Measurements from ENCODE around the gene CFAP65. TPM values are rescaled to one million over a fixed set of nuclear protein-coding genes. Genes with fewer than 3 reads are reported as not detected.

Gene CFAP65
- total and polyA plus RNA-seq, 9 of the 15 experiments (the other 6 are each of a cell fraction or from before 2014, with no cell fraction given) = not detected

GRCh38 chr2:218991674-218992168, 49.6 kb downstream of the CFAP65 start (continued):
- TF ChIP-seq ZHX1 (conservative IDR thresholded peaks at IDR 0.05; ENCODE audit: low read length) = no peak
- TF ChIP-seq ATF7 (IDR thresholded peaks at IDR 0.05) = no peak
- TF ChIP-seq DACH1 (IDR thresholded peaks at IDR 0.05; ENCODE audit: partially characterized antibody) = no peak
- TF ChIP-seq HDAC8 (tag; IDR thresholded peaks at IDR 0.05) = no peak
- no peak for TF ChIP-seq RBFOX2 (IDR thresholded peaks at IDR 0.05; ENCODE audit: low read depth, low read length)
- TF ChIP-seq SUPT5H (IDR thresholded peaks at IDR 0.05) = no peak

- 0% methylated on average over 5 of the region's 6 CpGs for WGBS (ENCODE audit: insufficient coverage, low coverage, missing lambda C conversion rate)
- TF ChIP-seq HNRNPUL1 (IDR thresholded peaks at IDR 0.05; ENCODE audit: low read length) = no peak
- TF ChIP-seq ZBTB8A (IDR thresholded peaks at IDR 0.05; ENCODE audit: partially characterized antibody) = no peak
- TF ChIP-seq CXXC5 (CRISPR knock-in tag; IDR thresholded peaks at IDR 0.05) = no peak
- TF ChIP-seq ZNF217 (CRISPR knock-in tag; IDR thresholded peaks at IDR 0.05) = no peak
- TF ChIP-seq CREM (IDR thresholded peaks at IDR 0.05; ENCODE audit: low read depth) = no peak
- no peak for TF ChIP-seq POLR2AphosphoS2 (IDR thresholded peaks at IDR 0.05; ENCODE audit: low read length)
- no peak for TF ChIP-seq KLF6 (CRISPR knock-in tag; IDR thresholded peaks at IDR 0.05; ENCODE audit: borderline replicate concordance)
- TF ChIP-seq KLF13 (tag; IDR thresholded peaks at IDR 0.05; ENCODE audit: borderline replicate concordance, low read depth) = no peak
- no peak for TF ChIP-seq STAG1 (CRISPR knock-in tag; IDR thresholded peaks at IDR 0.05; ENCODE audit: borderline replicate concordance)
- no peak for TF ChIP-seq ZNF124 (CRISPR knock-in tag; IDR thresholded peaks at IDR 0.05)
- TF ChIP-seq STAT5B (CRISPR knock-in tag; IDR thresholded peaks at IDR 0.05) = no peak
- TF ChIP-seq CEBPG (CRISPR knock-in tag; IDR thresholded peaks at IDR 0.05) = no peak
- TF ChIP-seq CEBPG (tag; conservative IDR thresholded peaks at IDR 0.05 in 1 of 2, IDR thresholded peaks at IDR 0.05 in 1 of 2) = no peak
- no peak for TF ChIP-seq EGR1 (conservative IDR thresholded peaks at IDR 0.05)
- no peak for TF ChIP-seq TFE3 (CRISPR knock-in tag; IDR thresholded peaks at IDR 0.05)
Observed at GRCh38 chr2:218990612-218991011, 50.7 kb downstream of the CFAP65 start.

More at GRCh38 chr2:218990612-218991011, 50.7 kb downstream of the CFAP65 start:
- Histone ChIP-seq H4K20me1 (replicated peaks; ENCODE audit: control insufficient read depth, insufficient read depth, low read length) (no peaks in the 10 kb centered on the region), H2AFZ (ENCODE audit: low read depth, low read length) (no peak overlapping the region), H3K79me2 (ENCODE audit: control insufficient read depth, insufficient read depth, low read length) (no peaks in the 10 kb centered on the region), H3K4me1 (replicated peaks in 1 of 2; ENCODE audit: control insufficient read depth in 2 of 2, insufficient read depth in 2 of 2, low read length in 2 of 2) (peaks cover 5 to 20% of the 10 kb centered on the region in 2 experiments; a peak in 2 of 5 replicates), H3K4me3 (no peak overlapping the region), H3K4me2 (ENCODE audit: insufficient read depth, low read length) (no peak overlapping the region), H3K27ac (ENCODE audit: extremely low read depth, low read depth, low read length) (no peak overlapping the region), H3K27me3 (ENCODE audit: control insufficient read depth in 2 of 2, insufficient read depth in 2 of 2, low read length in 2 of 2) (peaks cover 0 to 44% of the 10 kb centered on the region in 2 experiments; a peak in 3 of 5 replicates), H3K9ac (ENCODE audit: insufficient read depth in 1 of 2, low read depth in 2 of 2, low read length in 2 of 2) (no peak overlapping the region), H3K9me3 (replicated peaks; ENCODE audit: control insufficient read depth, insufficient read depth, low read depth, low read length) (no peaks in the 10 kb centered on the region), H3K9me1 (ENCODE audit: control insufficient read depth, insufficient read depth, low read length) (no peaks in the 10 kb centered on the region), H3K36me3 (ENCODE audit: control insufficient read depth, insufficient read depth, low read length) (no peaks in the 10 kb centered on the region)
- no peak for DNase-seq (ENCODE audit: extremely low read depth in 1 of 4, low spot score in 3 of 4)
- ChIA-PET CTCF (ENCODE audit: low intra/inter-chr PET ratio) (no interaction called here), POLR2A (interaction anchor here (0.6 kb wide), 2 partner anchors 80 to 757 kb away, joined by 3 read pairs; no protein-coding TSS in a partner anchor)
- FAIRE-seq = no peak
- intact Hi-C loops (cut with micrococcal nuclease) (loop anchor here (5.0 kb wide), 1 partner anchor 67 kb away; no protein-coding TSS in a partner anchor), in situ Hi-C loops (cut with MboI) (no loop called here)
- BruUV-seq (replicated peaks) = no TSS peak
- no peak for ATAC-seq

All from K562 (cell line).